ENCODE measurements around the gene SH3BP1.

The SH3BP1 gene

GRCh38 chr22:37659066-37659896, 19.8 kb downstream of the SH3BP1 start:
- no peak for DNase-seq (ENCODE audit: low read depth)

- no peak for DNase-seq (ENCODE audit: low read depth)
Observed at GRCh38 chr22:37659897-37660708, 20.6 kb downstream of the SH3BP1 start.

- no peak for DNase-seq (ENCODE audit: low read depth)
Observed at GRCh38 chr22:37660709-37661045, 21.2 kb downstream of the SH3BP1 start.

- DNase-seq (ENCODE audit: low read depth): no peak
Observed at GRCh38 chr22:37661160-37661924, 21.9 kb downstream of the SH3BP1 start.

GRCh38 chr22:37662039-37662438, 22.6 kb downstream of the SH3BP1 start:
- no peak for DNase-seq (ENCODE audit: low read depth)

- DNase-seq (ENCODE audit: low read depth): no peak
Observed at GRCh38 chr22:37663521-37664140, 24.2 kb downstream of the SH3BP1 start.

- DNase-seq (ENCODE audit: low read depth): no peak
Observed at GRCh38 chr22:37664249-37665101, 25.0 kb downstream of the SH3BP1 start.

- no peak for DNase-seq (ENCODE audit: low read depth)
Observed at GRCh38 chr22:37665487-37665886, 26.0 kb downstream of the SH3BP1 start.

GRCh38 chr22:37669586-37669985, 30.1 kb downstream of the SH3BP1 start:
- DNase-seq (ENCODE audit: low read depth): no peak

- no peak for DNase-seq (ENCODE audit: low read depth)
Observed at GRCh38 chr22:37672206-37672919, 32.9 kb downstream of the SH3BP1 start.

- no peak for DNase-seq (ENCODE audit: low read depth)
Observed at GRCh38 chr22:37672920-37673455, 33.5 kb downstream of the SH3BP1 start.

- no peak for DNase-seq (ENCODE audit: low read depth)
Observed at GRCh38 chr22:37674248-37674647, 34.8 kb downstream of the SH3BP1 start.

GRCh38 chr22:37674951-37675929, 35.8 kb downstream of the SH3BP1 start, which contains the start of gene LGALS1:
TSS of gene LGALS1 (plus strand) at chr22:37675636. CDS start at chr22:37675703, 67 bp downstream.
- DNase-seq (ENCODE audit: low read depth): no peak

GRCh38 chr22:37675930-37676735, 36.7 kb downstream of the SH3BP1 start:
- no peak for DNase-seq (ENCODE audit: low read depth)

- peak; percentile 82 for DNase-seq (ENCODE audit: low read depth)
Observed at GRCh38 chr22:37676736-37677492, 37.4 kb downstream of the SH3BP1 start.

GRCh38 chr22:37677493-37677974, 38.1 kb downstream of the SH3BP1 start:
- no peak for DNase-seq (ENCODE audit: low read depth)

GRCh38 chr22:37678372-37678771, 38.9 kb downstream of the SH3BP1 start:
- DNase-seq (ENCODE audit: low read depth): no peak

Data from stimulated activated CD8-positive, alpha-beta memory T cell treated with anti-CD3 and anti-CD28 coated beads, Interleukin-7, amount 100 ng/mL, for 24 hours (primary cell).